GM21390 (cell line): ENCODE data around the gene LYPD3.
"Not testable (repeated sequence)": the region's sequence is repeated elsewhere in the genome, so short reads cannot be mapped to it uniquely, and the experiment has no call there.

Experiments used
- ATAC-seq: cut with Tn5 transposase; IDR thresholded peaks from one replicate; pipeline ENCODE4 v1.9.1; 2021; ENCODE audit not compliant: unreplicated experiment

Gene LYPD3

GRCh38 chr19:43462785-43463380 is 2.5 kb downstream of the LYPD3 start:
- ATAC-seq = no peak

GRCh38 chr19:43462383-43462782 is 3.0 kb downstream of the LYPD3 start:
- ATAC-seq = no peak

- ATAC-seq = no peak
Observed at GRCh38 chr19:43461303-43461702, 4.1 kb downstream of the LYPD3 start.

DNA sequence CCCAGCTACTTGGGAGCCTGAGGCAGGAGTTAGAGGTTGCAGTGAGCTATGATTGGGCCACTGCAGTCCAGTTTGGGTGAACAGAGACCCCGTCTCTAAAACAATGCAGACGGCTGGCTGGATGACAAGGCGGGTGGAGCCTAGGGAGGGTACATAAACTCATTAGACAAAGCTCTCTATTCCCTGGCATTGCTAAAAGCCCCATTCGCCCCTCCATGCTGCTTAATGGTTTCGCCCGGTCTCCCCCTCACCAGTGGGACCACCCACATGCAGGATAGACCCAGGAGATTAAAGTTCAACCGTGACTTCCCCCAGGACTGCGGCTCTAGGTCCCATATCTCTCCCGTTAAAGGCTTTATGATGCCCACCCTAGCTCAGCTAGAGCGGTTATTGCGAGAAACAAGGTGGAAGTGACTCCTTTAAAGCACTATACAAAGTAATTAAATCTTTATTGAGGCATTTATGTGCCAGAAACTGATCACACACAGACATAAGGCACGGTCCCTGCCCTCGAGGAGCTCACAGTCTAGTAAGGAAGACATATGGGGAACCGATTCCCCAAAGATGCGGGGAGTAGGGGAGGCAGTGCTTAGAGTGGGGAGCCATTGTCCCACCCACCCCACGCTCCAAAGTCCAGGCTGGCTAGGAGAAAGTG is 4.9 kb downstream of the LYPD3 start:
- no peak for ATAC-seq

DNA sequence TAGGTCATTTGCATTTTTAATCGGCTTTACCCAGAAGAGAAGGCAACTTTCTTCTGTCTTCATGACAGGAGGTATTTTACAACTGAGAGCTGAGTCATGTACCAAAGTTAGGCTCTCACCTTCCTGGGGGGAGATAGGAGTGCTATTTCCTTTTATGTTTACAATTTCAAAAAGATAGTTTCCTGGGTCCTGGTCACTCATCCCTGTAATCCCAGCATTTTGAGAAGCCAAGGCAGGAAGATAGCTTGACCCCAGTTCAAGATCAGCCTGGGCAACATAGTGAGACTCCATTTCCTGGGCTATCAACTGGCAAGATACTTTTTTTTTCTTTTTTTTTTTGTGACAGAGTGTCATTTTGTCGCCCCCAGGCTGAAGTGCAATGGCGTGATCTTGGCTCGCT is 7.6 kb downstream of the LYPD3 start:
- no peak for ATAC-seq

DNA sequence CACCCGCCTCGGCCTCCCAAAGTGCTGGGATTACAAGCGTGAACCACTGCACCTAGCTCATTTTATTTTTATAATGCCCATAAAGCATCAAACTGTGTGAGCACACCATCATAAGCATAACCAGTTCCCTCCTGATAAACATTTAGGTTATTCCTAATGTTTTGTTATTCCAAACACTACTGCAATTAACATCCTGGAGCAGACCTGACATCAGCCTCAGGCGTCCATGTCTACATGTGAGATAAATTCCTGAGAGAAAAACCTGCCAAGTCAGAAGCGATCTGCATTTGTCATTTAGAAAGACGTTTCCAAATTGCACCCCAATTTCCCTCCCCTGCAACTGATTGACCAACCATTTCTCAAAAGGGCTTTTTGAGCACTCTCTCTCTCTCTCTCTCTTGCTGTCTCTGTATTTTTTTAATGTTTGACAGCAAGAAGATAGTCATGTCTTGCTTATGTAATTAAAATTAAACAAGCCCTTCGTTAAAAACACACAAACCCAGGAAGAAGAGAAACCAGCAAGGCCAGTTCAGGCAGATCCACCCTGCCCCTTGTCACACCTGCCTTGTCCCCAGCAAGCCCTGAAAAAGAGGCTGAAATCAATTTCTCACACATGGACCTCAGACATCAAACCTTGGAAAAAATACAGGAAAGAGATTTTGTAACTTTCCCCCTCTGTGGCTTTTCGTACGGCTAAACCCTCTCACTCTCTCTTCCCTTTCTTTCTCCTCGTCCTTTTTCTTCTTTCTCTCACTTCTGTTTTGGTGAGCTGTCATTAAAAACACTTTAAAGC is 9.9 kb downstream of the LYPD3 start:
- ATAC-seq = no peak

- no peak for ATAC-seq
Observed at GRCh38 chr19:43454031-43454430, 11.4 kb downstream of the LYPD3 start.

- no peak for ATAC-seq
Observed at GRCh38 chr19:43452582-43452981, 12.8 kb downstream of the LYPD3 start.

- no peak for ATAC-seq
Observed at GRCh38 chr19:43450545-43450997, 14.8 kb downstream of the LYPD3 start.

- ATAC-seq = no peak
Observed at GRCh38 chr19:43447655-43448054, 17.8 kb downstream of the LYPD3 start.

GRCh38 chr19:43446746-43447489 is 18.5 kb downstream of the LYPD3 start:
- ATAC-seq = no peak

DNA sequence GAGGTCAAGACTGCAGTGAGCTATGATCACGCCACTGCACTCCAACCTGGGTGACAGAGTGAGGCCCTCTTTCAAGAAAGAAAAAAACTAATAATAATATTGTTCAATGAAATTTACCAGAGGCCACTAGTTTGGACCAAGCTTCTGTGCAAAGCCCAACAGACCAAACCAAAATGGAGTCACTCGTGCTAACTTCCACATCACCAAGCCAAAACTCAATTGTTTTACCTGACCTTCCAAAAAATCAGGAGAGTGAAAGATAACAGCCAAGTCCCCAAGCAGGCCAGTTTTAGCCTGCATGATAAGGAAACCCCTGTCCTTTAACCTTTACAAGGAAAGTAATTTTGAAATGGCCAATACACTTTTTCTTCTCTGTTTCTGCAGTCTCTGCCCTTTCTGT is 20.0 kb downstream of the LYPD3 start:
- no peak for ATAC-seq

GRCh38 chr19:43444531-43445287 is 20.7 kb downstream of the LYPD3 start:
- ATAC-seq = no peak

DNA sequence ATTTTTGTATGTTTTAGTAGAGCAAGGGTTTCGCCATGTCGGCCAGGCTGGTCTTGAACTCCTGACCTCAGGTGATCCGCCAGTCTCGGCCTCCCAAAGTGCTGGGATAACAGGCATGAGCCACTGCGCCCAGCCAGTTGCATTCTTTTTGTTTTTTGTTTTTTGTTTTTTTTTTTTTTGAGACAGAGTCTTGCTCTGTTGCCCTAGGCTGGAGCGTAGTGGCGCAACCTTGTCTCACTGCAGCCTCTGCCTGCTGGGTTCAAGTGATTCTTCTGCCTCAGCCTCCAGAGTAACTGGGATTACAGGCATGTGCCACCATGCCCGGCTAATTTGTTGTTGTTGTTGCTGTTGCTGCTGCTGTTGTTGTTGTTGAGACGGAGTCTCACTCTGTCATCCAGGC is 21.3 kb downstream of the LYPD3 start:
- ATAC-seq = not testable (repeated sequence)

DNA sequence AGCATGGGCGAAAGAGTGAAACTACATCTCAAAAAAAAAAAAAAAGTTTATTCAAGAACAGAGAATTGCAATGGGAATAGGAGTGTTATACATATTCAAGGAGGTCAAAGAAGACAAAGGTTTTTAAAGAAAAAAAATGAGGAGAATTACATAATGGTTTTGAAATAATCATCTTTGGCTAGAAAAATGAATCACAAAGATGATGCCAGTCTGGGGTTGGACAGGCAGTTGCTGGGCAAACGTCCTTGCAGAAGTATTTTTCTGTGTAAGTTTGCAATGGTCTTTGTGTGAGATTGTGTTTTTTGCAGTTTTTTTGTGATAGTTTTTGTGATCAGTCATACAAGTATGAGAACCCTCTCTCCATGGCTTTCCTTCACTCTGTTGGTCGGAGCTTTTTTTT is 23.7 kb downstream of the LYPD3 start:
- ATAC-seq = no peak

GRCh38 chr19:43439709-43440063 is 25.7 kb downstream of the LYPD3 start:
- no peak for ATAC-seq

DNA sequence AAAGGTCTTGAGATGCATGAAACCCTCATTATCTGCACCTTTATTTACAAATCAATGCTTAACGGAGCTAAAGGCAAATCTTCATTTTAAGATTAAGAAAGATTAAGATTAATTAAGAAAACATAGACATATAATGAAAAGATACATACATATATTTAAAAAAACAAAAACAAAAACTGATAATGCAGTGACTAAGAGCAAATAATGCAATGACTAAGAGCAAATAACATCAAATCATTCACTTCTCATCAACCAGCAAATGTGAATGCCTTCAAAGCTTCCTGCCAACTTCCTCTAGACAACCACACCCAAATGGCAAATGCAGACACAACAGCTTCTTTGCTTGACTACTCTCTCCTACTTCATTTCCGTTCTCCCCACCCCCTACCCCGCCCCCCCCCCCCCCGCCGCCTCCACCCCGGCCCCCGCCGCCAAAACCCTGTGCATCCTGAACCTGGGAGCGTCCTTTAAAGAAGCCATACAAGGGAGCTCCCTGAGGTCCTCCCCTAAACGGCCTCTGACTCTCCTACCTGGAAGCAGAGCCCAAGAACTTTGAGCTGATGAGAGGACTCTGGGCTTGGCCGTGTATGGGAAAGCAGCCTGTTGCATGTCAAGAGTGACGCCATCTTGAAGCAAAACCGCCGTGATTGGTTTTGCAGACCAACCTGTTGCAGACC is 26.2 kb downstream of the LYPD3 start:
- no peak for ATAC-seq

GRCh38 chr19:43438291-43439031 is 26.9 kb downstream of the LYPD3 start:
- no peak for ATAC-seq

GRCh38 chr19:43437712-43438111 is 27.7 kb downstream of the LYPD3 start:
- no peak for ATAC-seq

GRCh38 chr19:43437284-43437683 is 28.1 kb downstream of the LYPD3 start:
- ATAC-seq = not testable (repeated sequence)
